ENCODE data around the gene ZBBX. TPM values are rescaled to one million over a fixed set of nuclear protein-coding genes. Genes with fewer than 3 reads are reported as not detected.
A peak's percentile ranks its signal among the peaks of the same experiment; 100 is the strongest.

Gene ZBBX
- total RNA-seq, 1 experiment from 2014 or later = not detected

DNA sequence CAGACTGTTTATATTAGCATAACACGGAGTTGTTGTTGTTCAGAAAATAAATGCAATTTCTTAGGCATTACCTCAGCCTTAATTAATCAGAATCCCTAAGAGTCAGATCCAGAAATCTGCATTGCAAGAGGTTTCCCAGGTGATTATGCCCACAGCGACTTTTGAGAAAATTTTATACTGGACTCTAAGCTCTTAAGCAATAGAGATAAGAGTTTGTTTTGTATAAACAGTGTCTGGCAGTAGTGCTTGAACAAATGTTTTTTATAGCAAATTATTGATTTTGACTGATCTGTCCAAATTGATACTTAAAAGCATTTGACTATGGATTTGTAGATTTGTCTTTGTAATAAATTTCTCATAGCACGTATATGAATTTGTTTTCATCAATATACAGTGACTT, 92.8 kb downstream of the ZBBX start:
- no peaks in the 10 kb centered on the region for H3K36me3 ChIP-seq (ENCODE audit: low read depth, low read length)

DNA sequence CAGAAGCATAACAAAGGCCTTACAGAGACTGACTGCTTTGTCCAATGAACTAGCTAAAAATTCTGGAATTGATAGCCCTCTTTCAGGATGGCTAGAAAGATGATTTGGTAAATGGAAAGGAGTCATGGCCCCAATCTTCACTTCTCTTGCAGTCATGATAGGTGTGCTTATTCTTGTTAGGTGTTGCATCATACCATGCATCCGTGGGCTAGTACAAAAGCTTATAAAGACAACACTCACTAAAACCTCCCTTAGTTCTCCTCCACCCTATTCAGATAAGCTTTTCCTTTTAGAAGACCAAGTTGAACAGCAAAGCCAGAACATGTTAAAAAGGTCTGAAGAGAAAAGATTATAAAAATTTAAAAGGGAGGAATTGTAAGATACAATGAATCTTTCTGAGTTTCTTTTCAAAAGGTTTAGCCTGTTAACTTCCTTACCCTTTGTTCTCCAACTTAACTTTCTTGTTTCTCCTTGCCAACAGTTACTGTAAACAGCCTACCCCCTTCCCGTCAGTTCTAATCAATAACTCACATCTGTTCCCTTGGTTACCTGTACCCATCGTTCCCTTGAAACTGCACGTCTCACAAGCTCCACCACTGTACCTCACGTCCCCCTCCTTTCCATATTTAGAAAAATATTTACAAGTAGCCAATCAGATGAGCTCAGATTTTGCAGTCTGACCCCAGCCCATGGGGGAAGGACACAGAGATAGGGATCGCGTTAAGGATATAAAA, 105.8 kb downstream of the ZBBX start:
- Histone ChIP-seq H3F3A (ENCODE audit: low read length, unreplicated experiment) (no peaks in the 10 kb centered on the region), H3K4me3 (ENCODE audit: low read length) (no peak overlapping the region), H3K4me2 (ENCODE audit: low read length) (no peak overlapping the region), H3K9me3 (ENCODE audit: low read length) (no peaks in the 10 kb centered on the region), H3K9me2 (replicated peaks; ENCODE audit: low read length) (no peaks in the 10 kb centered on the region), H3K27me3 (ENCODE audit: low read length) (no peaks in the 10 kb centered on the region), H3K36me3 (ENCODE audit: low read depth, low read length) (no peaks in the 10 kb centered on the region), H4K20me1 (ENCODE audit: low read length) (no peaks in the 10 kb centered on the region), H2AFZ (ENCODE audit: low read length) (no peak overlapping the region), H3K4me1 (ENCODE audit: insufficient read depth, low read length) (no peaks in the 10 kb centered on the region), H3K79me2 (ENCODE audit: low read length) (no peaks in the 10 kb centered on the region), H3K27ac (ENCODE audit: low read length) (no peak overlapping the region), H3K9ac (ENCODE audit: low read length) (no peak overlapping the region)
- ChIA-PET POLR2A (ENCODE audit: unreplicated experiment) (no interaction called here), CTCF (no interaction called here)
- no TSS peak for BruUV-seq (replicated peaks)
- intact Hi-C loops (cut with micrococcal nuclease) = no loop called here
- TF ChIP-seq EZH2 (IDR thresholded peaks at IDR 0.05; ENCODE audit: low read length, unreplicated experiment) (no peak), EZH2phosphoT487 (IDR thresholded peaks at IDR 0.05; ENCODE audit: borderline replicate concordance, low read length) (no peak)
- TF ChIP-seq, protein P1, sequence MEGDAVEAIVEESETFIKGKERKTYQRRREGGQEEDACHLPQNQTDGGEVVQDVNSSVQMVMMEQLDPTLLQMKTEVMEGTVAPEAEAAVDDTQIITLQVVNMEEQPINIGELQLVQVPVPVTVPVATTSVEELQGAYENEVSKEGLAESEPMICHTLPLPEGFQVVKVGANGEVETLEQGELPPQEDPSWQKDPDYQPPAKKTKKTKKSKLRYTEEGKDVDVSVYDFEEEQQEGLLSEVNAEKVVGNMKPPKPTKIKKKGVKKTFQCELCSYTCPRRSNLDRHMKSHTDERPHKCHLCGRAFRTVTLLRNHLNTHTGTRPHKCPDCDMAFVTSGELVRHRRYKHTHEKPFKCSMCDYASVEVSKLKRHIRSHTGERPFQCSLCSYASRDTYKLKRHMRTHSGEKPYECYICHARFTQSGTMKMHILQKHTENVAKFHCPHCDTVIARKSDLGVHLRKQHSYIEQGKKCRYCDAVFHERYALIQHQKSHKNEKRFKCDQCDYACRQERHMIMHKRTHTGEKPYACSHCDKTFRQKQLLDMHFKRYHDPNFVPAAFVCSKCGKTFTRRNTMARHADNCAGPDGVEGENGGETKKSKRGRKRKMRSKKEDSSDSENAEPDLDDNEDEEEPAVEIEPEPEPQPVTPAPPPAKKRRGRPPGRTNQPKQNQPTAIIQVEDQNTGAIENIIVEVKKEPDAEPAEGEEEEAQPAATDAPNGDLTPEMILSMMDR (conservative IDR thresholded peaks at IDR 0.05; ENCODE audit: low read depth, low read length) = no peak
- DNase-seq (no peak), ATAC-seq (no peak)

More for the DNA sequence above, 92.8 kb downstream of the ZBBX start:
- H4K20me1 ChIP-seq (ENCODE audit: low read length) = no peaks in the 10 kb centered on the region
- H3K4me1 ChIP-seq (ENCODE audit: insufficient read depth, low read length) = no peaks in the 10 kb centered on the region
- no peaks in the 10 kb centered on the region for H3K9me3 ChIP-seq (ENCODE audit: low read length)
- no peaks in the 10 kb centered on the region for H3K9me2 ChIP-seq (replicated peaks; ENCODE audit: low read length)
- TF ChIP-seq EZH2phosphoT487 (IDR thresholded peaks at IDR 0.05; ENCODE audit: borderline replicate concordance, low read length) (no peak), EZH2 (IDR thresholded peaks at IDR 0.05; ENCODE audit: low read length, unreplicated experiment) (no peak)
- TF ChIP-seq, protein P1 (conservative IDR thresholded peaks at IDR 0.05; ENCODE audit: low read depth, low read length) = no peak
- CTCF ChIA-PET = no interaction called here
- no TSS peak for BruUV-seq (replicated peaks)
- H3K27ac ChIP-seq (ENCODE audit: low read length) = no peak overlapping the region
- no peak overlapping the region for H3K4me3 ChIP-seq (ENCODE audit: low read length)
- ATAC-seq (no peak), DNase-seq (no peak)
- H3K9ac ChIP-seq (ENCODE audit: low read length) = no peak overlapping the region
- H3K27me3 ChIP-seq (ENCODE audit: low read length) = no peaks in the 10 kb centered on the region
- intact Hi-C loops (cut with micrococcal nuclease) = no loop called here
- H3K79me2 ChIP-seq (ENCODE audit: low read length) = no peaks in the 10 kb centered on the region
- H3K4me2 ChIP-seq (ENCODE audit: low read length) = no peak overlapping the region
- H3F3A ChIP-seq (ENCODE audit: low read length, unreplicated experiment) = no peaks in the 10 kb centered on the region
- no peak overlapping the region for H2AFZ ChIP-seq (ENCODE audit: low read length)
- POLR2A ChIA-PET (ENCODE audit: unreplicated experiment) = no interaction called here

DNA sequence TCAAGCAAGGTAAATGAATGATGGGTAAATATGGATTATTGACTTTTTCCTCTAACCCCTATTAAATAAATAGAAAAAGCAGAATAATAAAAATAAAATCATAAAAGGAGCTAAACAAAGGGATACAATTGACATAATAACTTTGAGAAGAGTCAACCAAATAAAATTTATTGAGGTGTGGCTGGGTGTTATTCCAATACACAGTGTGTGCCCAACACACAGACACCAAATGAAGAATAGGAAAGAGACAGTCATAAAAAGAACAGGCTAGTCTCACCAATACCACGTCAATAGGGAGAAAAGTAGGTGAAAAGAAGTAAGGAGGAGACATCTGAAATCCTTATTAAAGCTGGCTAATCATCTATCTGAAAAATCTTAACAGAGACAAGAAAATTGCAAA, 127.1 kb downstream of the ZBBX start:
- DNase-seq = no peak
- CTCF ChIA-PET = no interaction called here
- TF ChIP-seq EZH2 (IDR thresholded peaks at IDR 0.05; ENCODE audit: low read length, unreplicated experiment) (no peak), EZH2phosphoT487 (IDR thresholded peaks at IDR 0.05; ENCODE audit: borderline replicate concordance, low read length) (no peak)
- TF ChIP-seq, protein P1 (conservative IDR thresholded peaks at IDR 0.05; ENCODE audit: low read depth, low read length) = no peak
- POLR2A ChIA-PET (ENCODE audit: unreplicated experiment) = no interaction called here
- no peak overlapping the region for H3K4me2 ChIP-seq (ENCODE audit: low read length)
- no peak overlapping the region for H2AFZ ChIP-seq (ENCODE audit: low read length)
- H3K79me2 ChIP-seq (ENCODE audit: low read length) = no peaks in the 10 kb centered on the region
- H3K4me1 ChIP-seq (ENCODE audit: insufficient read depth, low read length) = no peaks in the 10 kb centered on the region
- intact Hi-C loops (cut with micrococcal nuclease) = no loop called here
- H3K27me3 ChIP-seq (ENCODE audit: low read length) = 0 out of 2 replicates have a peak, but pooled peaks cover 3% of the 10 kb centered on the region
- no peak overlapping the region for H3K27ac ChIP-seq (ENCODE audit: low read length)
- H3K4me3 ChIP-seq (ENCODE audit: low read length) = no peak overlapping the region
- H3F3A ChIP-seq (ENCODE audit: low read length, unreplicated experiment) = no peaks in the 10 kb centered on the region
- no peaks in the 10 kb centered on the region for H3K36me3 ChIP-seq (ENCODE audit: low read depth, low read length)
- no peaks in the 10 kb centered on the region for H3K9me2 ChIP-seq (replicated peaks; ENCODE audit: low read length)
- no TSS peak for BruUV-seq (replicated peaks)
- no peaks in the 10 kb centered on the region for H3K9me3 ChIP-seq (ENCODE audit: low read length)
- no peaks in the 10 kb centered on the region for H4K20me1 ChIP-seq (ENCODE audit: low read length)
- H3K9ac ChIP-seq (ENCODE audit: low read length) = no peak overlapping the region
- peak; percentile 62 for ATAC-seq

Measured in PC-3 (cell line).